GM15510 (cell line): ENCODE results near the gene SERPINA4.

Source experiments
- POLR2A ChIP-seq: IDR thresholded peaks from 3 replicates; pipeline ENCODE4 v1.6.1; 2011; ENCODE audit warnings: borderline replicate concordance; ENCODE audit not compliant: insufficient read length; ENCODE audit errors: extremely low read depth

Gene SERPINA4

DNA sequence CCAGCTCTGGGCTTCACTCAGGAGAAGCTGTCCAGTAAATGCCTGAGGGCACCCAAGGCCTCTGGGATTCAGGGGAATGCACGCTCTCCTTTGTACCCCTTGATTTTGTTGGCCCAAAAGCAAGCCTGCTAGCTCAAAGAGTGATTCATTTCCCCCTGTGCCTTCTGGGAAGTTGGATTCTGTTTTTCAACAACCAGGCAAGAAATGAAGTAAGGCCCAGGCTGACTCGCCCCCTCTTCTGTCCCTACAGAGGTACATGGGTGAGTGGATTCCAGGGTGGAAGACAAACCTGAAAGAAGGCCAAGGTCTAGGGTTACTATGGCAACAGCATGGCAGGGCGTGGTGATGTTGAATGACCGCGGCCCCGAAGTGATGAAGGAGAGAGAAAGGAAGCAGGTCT, 10.7 kb downstream of the SERPINA4 start:
- no peak for TF ChIP-seq POLR2A

- no peak for TF ChIP-seq POLR2A
These were observed 11.5 kb downstream of the SERPINA4 start for GRCh38 chr14:94572637-94573303.

DNA sequence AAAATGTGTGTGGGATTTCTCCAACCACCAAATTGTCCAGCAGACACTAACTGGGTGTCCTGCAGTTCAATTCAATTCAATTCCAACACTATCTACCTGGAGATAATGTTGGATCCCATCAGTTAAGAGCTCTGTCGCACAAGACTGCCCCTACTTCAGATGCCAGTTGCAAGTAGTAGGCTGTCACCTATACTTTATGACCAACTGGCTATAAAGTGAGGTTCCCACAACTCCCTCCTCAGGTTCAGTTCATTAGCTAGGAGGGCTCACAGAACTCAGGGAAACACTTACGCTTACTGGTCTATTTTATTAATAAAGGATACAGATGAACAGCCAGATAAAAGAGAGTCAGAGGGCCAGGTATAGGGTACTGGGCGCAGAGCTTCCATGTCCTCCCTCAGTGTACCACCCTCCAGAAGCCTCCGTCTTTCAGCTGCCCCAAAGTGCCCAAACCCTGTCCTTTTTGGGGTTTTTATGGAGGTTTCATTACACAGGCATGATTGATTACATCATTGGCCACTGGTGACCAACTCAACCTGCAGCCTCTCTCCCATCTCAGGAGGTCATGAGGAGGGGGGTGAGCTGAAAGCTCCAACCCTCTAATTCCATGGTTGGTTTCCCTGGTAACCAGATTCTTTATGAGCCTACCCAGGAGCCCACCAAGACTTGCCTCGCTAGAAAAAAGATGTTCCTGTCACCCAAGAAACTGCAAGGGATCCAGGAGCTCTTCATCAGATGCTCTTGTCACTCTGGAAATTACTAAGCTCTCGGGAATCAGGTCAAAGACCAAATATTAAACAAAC, 12.4 kb downstream of the SERPINA4 start:
- no peak for TF ChIP-seq POLR2A

DNA sequence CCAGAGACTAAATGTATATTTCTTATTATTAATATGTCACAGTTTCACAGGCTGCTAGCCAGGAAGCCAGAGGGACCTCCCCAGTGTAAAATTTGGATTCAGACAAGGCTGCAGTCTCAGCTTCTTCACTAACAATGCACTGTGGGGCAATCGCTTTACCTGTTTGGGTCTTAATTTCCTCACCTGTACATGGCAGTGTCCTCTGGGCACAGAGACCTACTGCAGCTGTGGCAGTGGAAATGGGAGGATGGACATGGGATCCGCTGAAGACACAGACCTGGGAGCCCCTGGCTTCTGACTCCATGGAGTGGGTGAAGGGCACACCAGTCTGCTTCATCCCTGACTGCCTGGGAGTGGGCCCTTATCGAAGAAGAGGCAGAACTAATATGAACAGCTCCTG, 13.1 kb downstream of the SERPINA4 start:
- no peak for TF ChIP-seq POLR2A

- no peak for TF ChIP-seq POLR2A
These were observed 14.7 kb downstream of the SERPINA4 start for GRCh38 chr14:94575730-94576585.

DNA sequence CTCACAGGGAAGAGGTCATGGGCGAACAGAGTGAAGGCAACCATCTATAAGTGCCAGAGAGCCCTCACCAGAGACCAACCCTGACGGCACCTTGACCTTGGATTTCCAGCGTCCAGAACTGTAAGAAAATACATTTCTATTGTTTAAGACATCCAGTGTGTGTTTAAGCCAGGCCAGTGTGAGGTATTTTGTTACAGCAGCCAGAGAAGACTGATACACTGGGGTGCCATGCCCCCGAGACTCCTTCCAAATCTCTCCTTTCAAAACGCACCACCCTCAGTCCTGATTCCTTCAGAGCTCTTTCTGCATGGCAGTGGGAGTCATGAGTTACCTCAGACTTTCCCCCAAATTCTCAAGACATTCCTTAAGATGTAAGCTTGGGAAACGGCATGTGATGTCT, 17.5 kb downstream of the SERPINA4 start:
- no peak for TF ChIP-seq POLR2A

DNA sequence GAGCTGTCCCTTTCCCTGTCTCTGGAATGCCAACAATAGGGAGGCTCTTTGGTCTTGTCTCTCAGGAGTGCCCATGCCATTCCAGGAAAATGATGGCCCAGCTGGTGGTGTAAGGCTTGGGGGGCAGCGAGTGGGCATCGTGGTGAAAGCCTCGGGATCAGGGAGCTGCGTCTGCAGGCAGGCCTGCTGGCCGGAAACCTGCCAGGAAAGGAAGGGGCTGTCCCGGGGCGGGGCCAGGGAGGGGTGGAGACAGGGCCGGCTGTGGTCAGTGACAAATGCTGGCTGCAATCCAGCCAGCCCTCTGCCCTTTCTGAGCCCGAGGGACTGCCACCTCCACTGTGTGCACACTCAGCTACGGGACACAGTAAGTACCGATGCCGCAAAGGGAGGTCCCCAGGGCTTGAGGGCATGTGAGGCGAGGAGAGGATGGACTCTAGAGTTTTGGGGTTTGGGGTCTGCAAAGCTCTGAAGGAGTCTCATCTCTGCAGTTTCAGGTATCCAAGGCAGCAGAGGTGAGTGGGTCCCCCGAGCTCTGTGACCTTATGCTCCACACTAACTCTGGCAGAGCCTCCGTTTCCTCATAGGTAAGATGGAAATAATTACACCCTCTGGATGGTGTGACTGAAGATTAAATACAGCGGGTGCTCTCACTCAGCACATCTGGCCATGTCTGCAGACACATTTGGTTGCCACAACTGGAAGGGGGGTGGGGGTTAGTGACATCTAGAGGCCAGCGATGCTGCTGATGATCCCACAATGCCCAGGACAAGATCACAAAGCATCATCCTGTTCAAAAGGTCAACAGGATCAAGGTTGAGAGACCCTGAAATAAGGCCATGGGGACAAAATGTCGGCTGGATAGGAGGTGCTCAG, 20.1 kb downstream of the SERPINA4 start, which contains the start of gene SERPINA5:
Gene SERPINA5, plus strand, starts transcription at position 300 of the 873 bp plus-strand sequence. CDS start 5,937 bp downstream, outside the sequence.
- TF ChIP-seq POLR2A, result no peak

GRCh38 chr14:94582199-94582750, 21.0 kb downstream of the SERPINA4 start:
- TF ChIP-seq POLR2A, result no peak

DNA sequence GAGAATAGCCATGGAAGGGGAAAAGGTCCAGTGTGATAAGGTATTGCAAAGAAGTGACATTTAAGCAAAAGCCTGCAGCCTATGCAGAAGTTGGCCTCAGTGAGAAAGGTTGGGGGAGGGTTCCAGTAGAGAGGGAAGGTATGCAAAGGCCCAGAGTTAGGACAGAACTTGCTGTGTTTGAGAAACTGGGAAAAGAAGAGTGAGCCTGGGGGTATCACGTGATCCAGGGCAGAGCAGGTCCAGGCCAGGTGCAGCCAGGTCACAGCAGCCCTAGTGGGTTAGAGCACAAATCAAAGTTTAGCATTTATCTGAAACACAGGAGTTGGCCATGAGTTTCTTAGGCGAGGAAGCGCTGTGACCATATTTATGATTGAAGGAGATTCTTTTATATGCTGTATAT, 21.6 kb downstream of the SERPINA4 start:
- no peak for TF ChIP-seq POLR2A

- TF ChIP-seq POLR2A, result no peak
These were observed 22.3 kb downstream of the SERPINA4 start for GRCh38 chr14:94583557-94583956.

- no peak for TF ChIP-seq POLR2A
These were observed 23.5 kb downstream of the SERPINA4 start for GRCh38 chr14:94584591-94585280.

DNA sequence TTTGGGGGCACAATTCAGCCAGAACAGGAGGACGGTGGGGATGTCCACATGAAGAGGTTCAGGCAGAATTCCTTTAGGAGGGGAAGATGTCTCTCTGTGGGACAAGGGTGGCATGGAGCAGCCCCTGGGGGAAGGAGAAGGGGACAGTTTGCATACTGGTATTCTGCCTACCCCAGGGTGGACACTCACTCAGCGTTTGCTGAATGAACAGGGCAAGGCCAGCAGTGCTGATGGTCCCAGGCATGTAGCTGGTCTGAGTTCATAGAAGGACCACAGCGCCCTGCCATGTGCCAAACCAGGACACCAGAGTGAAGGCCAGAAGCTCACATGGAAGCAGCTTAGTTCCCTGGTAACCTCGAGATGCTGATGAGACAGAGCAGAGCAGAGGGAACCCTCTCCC, 25.4 kb downstream of the SERPINA4 start:
- TF ChIP-seq POLR2A, result no peak

DNA sequence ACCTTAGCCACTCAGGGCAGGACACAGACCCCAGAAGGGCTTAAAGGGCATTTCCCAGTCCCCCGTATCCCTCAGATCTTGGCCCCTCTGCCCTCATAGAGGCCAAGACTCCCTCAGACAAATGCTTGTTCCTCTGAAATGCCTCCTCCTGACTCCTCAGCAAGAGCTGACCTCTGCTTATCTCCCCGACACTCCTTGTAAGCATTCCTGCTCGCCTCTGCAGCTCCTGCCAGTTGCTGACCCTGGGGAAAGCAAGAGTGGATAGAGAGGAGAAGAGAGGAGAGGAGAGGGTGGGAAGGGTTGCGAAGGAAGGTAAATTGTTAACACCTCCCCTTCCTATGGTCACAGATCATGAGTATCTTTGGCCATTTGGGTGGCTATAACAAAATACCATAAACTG, 27.1 kb downstream of the SERPINA4 start:
- TF ChIP-seq POLR2A, result no peak
